Measurements from ENCODE around the gene SFXN5.
A peak's percentile ranks its signal among the peaks of the same experiment; 100 is the strongest.

The SFXN5 gene

GRCh38 chr2:72936660-72937355 is 134.7 kb downstream of the SFXN5 start:
- TF ChIP-seq TAF1 (IDR thresholded peaks at IDR 0.05; ENCODE audit: low read depth) (no peak), TCF12 (IDR thresholded peaks at IDR 0.05; ENCODE audit: low read depth) (no peak), NFIC (IDR thresholded peaks at IDR 0.05) (no peak), ZBTB7A (IDR thresholded peaks at IDR 0.05; ENCODE audit: low read depth) (no peak), FOXM1 (IDR thresholded peaks at IDR 0.05; ENCODE audit: borderline replicate concordance, low read depth) (no peak), USF1 (IDR thresholded peaks at IDR 0.05) (no peak), EP300 (IDR thresholded peaks at IDR 0.05; ENCODE audit: borderline replicate concordance) (no peak), TEAD4 (IDR thresholded peaks at IDR 0.05) (no peak), CREB1 (IDR thresholded peaks at IDR 0.05; ENCODE audit: low read depth) (no peak), RAD21 (IDR thresholded peaks at IDR 0.05; ENCODE audit: low read depth) (no peak), EGR1 (IDR thresholded peaks at IDR 0.05) (no peak), YY1 (IDR thresholded peaks at IDR 0.05; ENCODE audit: low read depth) (no peak)

- no peak for TF ChIP-seq EGR1 (IDR thresholded peaks at IDR 0.05)
- TF ChIP-seq CREB1 (IDR thresholded peaks at IDR 0.05; ENCODE audit: low read depth), result no peak
- TF ChIP-seq EP300 (IDR thresholded peaks at IDR 0.05; ENCODE audit: borderline replicate concordance), result no peak
- TF ChIP-seq TAF1 (IDR thresholded peaks at IDR 0.05; ENCODE audit: low read depth), result no peak
- no peak for TF ChIP-seq MAX (IDR thresholded peaks at IDR 0.05)
- TF ChIP-seq RAD21 (IDR thresholded peaks at IDR 0.05; ENCODE audit: low read depth), result no peak
- no peak for TF ChIP-seq YY1 (IDR thresholded peaks at IDR 0.05; ENCODE audit: low read depth)
- TF ChIP-seq ZBTB7A (IDR thresholded peaks at IDR 0.05; ENCODE audit: low read depth), result no peak
- TF ChIP-seq USF1 (IDR thresholded peaks at IDR 0.05), result no peak
- no peak for TF ChIP-seq REST (IDR thresholded peaks at IDR 0.05; ENCODE audit: low read depth)
- TF ChIP-seq FOXM1 (IDR thresholded peaks at IDR 0.05; ENCODE audit: borderline replicate concordance, low read depth), result no peak
- no peak for TF ChIP-seq NFIC (IDR thresholded peaks at IDR 0.05)
Observed at GRCh38 chr2:72935611-72935957, 135.9 kb downstream of the SFXN5 start.

- peak; percentile 83 for TF ChIP-seq RAD21 (IDR thresholded peaks at IDR 0.05; ENCODE audit: low read depth)
- no peak for TF ChIP-seq CREB1 (IDR thresholded peaks at IDR 0.05; ENCODE audit: low read depth)
Observed at GRCh38 chr2:72934683-72935610, 136.6 kb downstream of the SFXN5 start.

GRCh38 chr2:72933646-72934151 is 137.8 kb downstream of the SFXN5 start:
- TF ChIP-seq REST (IDR thresholded peaks at IDR 0.05; ENCODE audit: low read depth) (no peak), CEBPB (IDR thresholded peaks at IDR 0.05) (no peak), RAD21 (IDR thresholded peaks at IDR 0.05; ENCODE audit: low read depth) (no peak), FOXM1 (IDR thresholded peaks at IDR 0.05; ENCODE audit: borderline replicate concordance, low read depth) (no peak), USF1 (IDR thresholded peaks at IDR 0.05) (no peak), NFIC (IDR thresholded peaks at IDR 0.05) (no peak), ZBTB7A (IDR thresholded peaks at IDR 0.05; ENCODE audit: low read depth) (no peak), EGR1 (IDR thresholded peaks at IDR 0.05) (no peak), YY1 (IDR thresholded peaks at IDR 0.05; ENCODE audit: low read depth) (no peak)

- TF ChIP-seq EGR1 (IDR thresholded peaks at IDR 0.05), result no peak
- no peak for TF ChIP-seq MAX (IDR thresholded peaks at IDR 0.05)
- no peak for TF ChIP-seq TEAD4 (IDR thresholded peaks at IDR 0.05)
- no peak for TF ChIP-seq CEBPB (IDR thresholded peaks at IDR 0.05)
- no peak for TF ChIP-seq CREB1 (IDR thresholded peaks at IDR 0.05; ENCODE audit: low read depth)
- no peak for TF ChIP-seq YY1 (IDR thresholded peaks at IDR 0.05; ENCODE audit: low read depth)
- TF ChIP-seq TAF1 (IDR thresholded peaks at IDR 0.05; ENCODE audit: low read depth), result no peak
- TF ChIP-seq FOXM1 (IDR thresholded peaks at IDR 0.05; ENCODE audit: borderline replicate concordance, low read depth), result no peak
- no peak for TF ChIP-seq TCF12 (IDR thresholded peaks at IDR 0.05; ENCODE audit: low read depth)
- no peak for TF ChIP-seq EP300 (IDR thresholded peaks at IDR 0.05; ENCODE audit: borderline replicate concordance)
Observed at GRCh38 chr2:72933207-72933606, 138.3 kb downstream of the SFXN5 start.
